HEK293 (cell line): ENCODE measurements around the gene TRAF7.
A peak's percentile ranks its signal among the peaks of the same experiment; 100 is the strongest.

Experiments used
- CTCF ChIA-PET: fragments of 350-600 bp; formaldehyde crosslinking; extraction: SDS; loops from one replicate; lab custom pipeline; 2021; ENCODE audit warnings: antibody characterized with exemption; lab: Yijun Ruan, JAX
- POLR2A ChIA-PET: fragments of 300-600 bp; formaldehyde crosslinking; extraction: SDS; loops from one replicate; lab custom pipeline; 2020; ENCODE audit warnings: antibody characterized with exemption, inconsistent platforms; lab: Yijun Ruan, JAX
- H3K27ac ChIP-seq: fragments of 200-500 bp; sonication (Bioruptor generic); 2 replicates; pipeline ENCODE4 v1.5.1; 2014; ENCODE audit warnings: low read depth, low read length, control low read depth, inconsistent platforms; ENCODE audit errors: extremely low read depth
- H3K36me3 ChIP-seq, 2 experiments: fragments of 200-500 bp in 1 of 2; sonication (Bioruptor generic) in 1 of 2; 1 replicate in 1 of 2; 2 replicates in 1 of 2; pipeline ENCODE4 v1.5.1; 2014 to 2017; ENCODE audit warnings: inconsistent platforms in 2 of 2, low read length in 2 of 2; ENCODE audit not compliant: control insufficient read depth in 2 of 2, insufficient read depth in 1 of 2
- H3K4me1 ChIP-seq: fragments of 200-500 bp; sonication (Bioruptor generic); 2 replicates; pipeline ENCODE4 v1.5.1; 2014; ENCODE audit warnings: mild to moderate bottlenecking, low read length, inconsistent platforms; ENCODE audit not compliant: control insufficient read depth, insufficient read depth
- H3K4me3 ChIP-seq: 2 replicates; pipeline ENCODE4 v1.5.1; 2011; ENCODE audit warnings: low read depth, mild to moderate bottlenecking, control low read depth, low read length, moderate library complexity
- H3K9me3 ChIP-seq: fragments of 200-500 bp; sonication (Bioruptor generic); 2 replicates; pipeline ENCODE4 v1.5.1; 2014; ENCODE audit warnings: low read depth, low read length, inconsistent platforms; ENCODE audit not compliant: control insufficient read depth, insufficient read depth
- EGR2 ChIP-seq: fragments of 450-650 bp; formaldehyde crosslinking; IDR thresholded peaks from 2 replicates; pipeline ENCODE4 v1.5.1; 2016; ENCODE audit warnings: low read depth, missing biosample characterization, missing genetic modification characterization
- HIC1 ChIP-seq: fragments of 450-650 bp; formaldehyde crosslinking; IDR thresholded peaks from 2 replicates; pipeline ENCODE4 v1.5.1; 2016; ENCODE audit warnings: missing biosample characterization, missing genetic modification characterization
- IKZF3 ChIP-seq: fragments of 450-650 bp; IDR thresholded peaks from 2 replicates; pipeline ENCODE4 v1.5.0; 2018; ENCODE audit warnings: missing biosample characterization, mild to moderate bottlenecking, missing genetic modification characterization, moderate library complexity
- SCRT2 ChIP-seq: fragments of 450-650 bp; formaldehyde crosslinking; IDR thresholded peaks from 2 replicates; pipeline ENCODE4 v1.5.1; 2016; ENCODE audit warnings: missing biosample characterization, missing genetic modification characterization
- SP2 ChIP-seq: fragments of 450-650 bp; formaldehyde crosslinking; IDR thresholded peaks from 2 replicates; pipeline ENCODE4 v1.5.1; 2016; ENCODE audit warnings: missing biosample characterization, missing genetic modification characterization
- SP7 ChIP-seq: fragments of 450-650 bp; formaldehyde crosslinking; IDR thresholded peaks from 2 replicates; pipeline ENCODE4 v1.5.1; 2016; ENCODE audit warnings: missing biosample characterization, missing genetic modification characterization
- YY1 ChIP-seq: fragments of 450-650 bp; formaldehyde crosslinking; IDR thresholded peaks from 2 replicates; pipeline ENCODE4 v1.5.1; 2018; ENCODE audit warnings: missing biosample characterization, missing genetic modification characterization
- YY2 ChIP-seq: fragments of 450-650 bp; formaldehyde crosslinking; IDR thresholded peaks from 2 replicates; pipeline ENCODE4 v1.5.1; 2016; ENCODE audit warnings: missing biosample characterization, missing genetic modification characterization
- ZBTB20 ChIP-seq: fragments of 450-650 bp; formaldehyde crosslinking; IDR thresholded peaks from 2 replicates; pipeline ENCODE4 v1.5.1; 2016; ENCODE audit warnings: missing biosample characterization, missing genetic modification characterization
- ZBTB21 ChIP-seq: fragments of 450-650 bp; formaldehyde crosslinking; IDR thresholded peaks from 2 replicates; pipeline ENCODE4 v1.5.1; 2017; ENCODE audit warnings: missing biosample characterization, missing genetic modification characterization
- ZBTB44 ChIP-seq: fragments of 450-650 bp; IDR thresholded peaks from 2 replicates; pipeline ENCODE4 v1.5.1; 2018; ENCODE audit warnings: missing biosample characterization, mild to moderate bottlenecking, missing genetic modification characterization
- ZBTB6 ChIP-seq: fragments of 450-650 bp; formaldehyde crosslinking; IDR thresholded peaks from 2 replicates; pipeline ENCODE4 v1.5.1; 2017; ENCODE audit warnings: missing biosample characterization, missing genetic modification characterization
- ZFHX2 ChIP-seq: fragments of 450-650 bp; formaldehyde crosslinking; conservative IDR thresholded peaks from 2 replicates; pipeline ENCODE4 v1.5.1; 2016; ENCODE audit warnings: missing biosample characterization, missing genetic modification characterization
- ZNF23 ChIP-seq: fragments of 450-650 bp; formaldehyde crosslinking; IDR thresholded peaks from 2 replicates; pipeline ENCODE4 v1.5.1; 2016; ENCODE audit warnings: missing biosample characterization, missing genetic modification characterization, borderline replicate concordance
- ZNF239 ChIP-seq: fragments of 450-650 bp; formaldehyde crosslinking; IDR thresholded peaks from 2 replicates; pipeline ENCODE4 v1.5.1; 2016; ENCODE audit warnings: missing biosample characterization, missing genetic modification characterization
- ZNF266 ChIP-seq: fragments of 450-650 bp; formaldehyde crosslinking; IDR thresholded peaks from 2 replicates; pipeline ENCODE4 v1.5.1; 2016; ENCODE audit warnings: missing biosample characterization, missing genetic modification characterization, low read depth
- ZNF335 ChIP-seq: fragments of 450-650 bp; formaldehyde crosslinking; conservative IDR thresholded peaks from 2 replicates; pipeline ENCODE4 v1.5.1; 2016; ENCODE audit warnings: missing biosample characterization, missing genetic modification characterization
- ZNF341 ChIP-seq: fragments of 450-650 bp; formaldehyde crosslinking; IDR thresholded peaks from 2 replicates; pipeline ENCODE4; 2016; ENCODE audit warnings: low read depth, missing biosample characterization, missing genetic modification characterization
- ZNF394 ChIP-seq: fragments of 450-650 bp; formaldehyde crosslinking; IDR thresholded peaks from 2 replicates; pipeline ENCODE4 v1.5.1; 2016; ENCODE audit warnings: missing biosample characterization, missing genetic modification characterization, mild to moderate bottlenecking, moderate library complexity, borderline replicate concordance
- ZNF404 ChIP-seq: fragments of 450-650 bp; formaldehyde crosslinking; IDR thresholded peaks from 2 replicates; pipeline ENCODE4 v1.5.1; 2017; ENCODE audit warnings: missing biosample characterization, missing genetic modification characterization
- ZNF548 ChIP-seq: fragments of 450-650 bp; formaldehyde crosslinking; IDR thresholded peaks from 2 replicates; pipeline ENCODE4 v1.5.1; 2016; ENCODE audit warnings: missing biosample characterization, missing genetic modification characterization
- ZNF768 ChIP-seq: fragments of 450-650 bp; formaldehyde crosslinking; IDR thresholded peaks from 2 replicates; pipeline ENCODE4 v1.5.1; 2018; ENCODE audit warnings: missing biosample characterization, mild to moderate bottlenecking, missing genetic modification characterization
- ZNF843 ChIP-seq: fragments of 450-650 bp; formaldehyde crosslinking; IDR thresholded peaks from 2 replicates; pipeline ENCODE4 v1.5.1; 2016; ENCODE audit warnings: missing biosample characterization, missing genetic modification characterization
- ZSCAN30 ChIP-seq: fragments of 450-650 bp; IDR thresholded peaks from 2 replicates; pipeline ENCODE4 v1.5.1; 2018; ENCODE audit warnings: missing biosample characterization, mild to moderate bottlenecking, missing genetic modification characterization, moderate library complexity
- TF ChIP-seq, protein P1 (sequence below): fragments of 450-650 bp; formaldehyde crosslinking; IDR thresholded peaks from 2 replicates; pipeline ENCODE4 v1.5.1; 2016; ENCODE audit warnings: missing biosample characterization, missing genetic modification characterization
- TF ChIP-seq, protein P2 (sequence below): fragments of 450-650 bp; formaldehyde crosslinking; IDR thresholded peaks from 2 replicates; pipeline ENCODE4 v1.5.1; 2016; ENCODE audit warnings: missing biosample characterization, missing genetic modification characterization, borderline replicate concordance

TRAF7 gene

GRCh38 chr16:2212362-2213324 is 57.1 kb downstream of the TRAF7 start:
- Histone ChIP-seq H3K4me1 (0 out of 2 replicates have a peak, but pooled peaks cover 2% of the 10 kb centered on the region), H3K4me3 (peak overlapping the region; percentile 78), H3K36me3 (peaks cover 0 to 45% of the 10 kb centered on the region in 2 experiments; a peak in 1 of 3 replicates), H3K9me3 (no peaks in the 10 kb centered on the region), H3K27ac (peak overlapping the region; percentile 94; the same call in 1 of the 2 replicates)
- TF ChIP-seq ZNF394, result 0 out of 2 replicates have a peak, but pooled peaks have one; percentile 3
- TF ChIP-seq ZBTB20, result 0 out of 2 replicates have a peak, but pooled peaks have one; percentile 13
- peak; percentile 46; the same call in 1 of the 2 replicates for TF ChIP-seq EGR2
- TF ChIP-seq ZNF843, result no peak
- TF ChIP-seq ZNF341, result no peak
- TF ChIP-seq ZBTB44, result 0 out of 2 replicates have a peak, but pooled peaks have one; percentile 7
- no peak for TF ChIP-seq ZNF239 (tag by site-specific recombination)
- TF ChIP-seq ZNF768 (tag by site-specific recombination), result 0 out of 2 replicates have a peak, but pooled peaks have one; percentile 27
- TF ChIP-seq HIC1 (tag by site-specific recombination), result 0 out of 2 replicates have a peak, but pooled peaks have one; percentile 24
- TF ChIP-seq IKZF3 (tag by site-specific recombination), result 0 out of 2 replicates have a peak, but pooled peaks have one; percentile 20
- TF ChIP-seq ZNF335 (tag by site-specific recombination), result peak; percentile 78
- TF ChIP-seq SCRT2, result no peak
- TF ChIP-seq, protein P1, sequence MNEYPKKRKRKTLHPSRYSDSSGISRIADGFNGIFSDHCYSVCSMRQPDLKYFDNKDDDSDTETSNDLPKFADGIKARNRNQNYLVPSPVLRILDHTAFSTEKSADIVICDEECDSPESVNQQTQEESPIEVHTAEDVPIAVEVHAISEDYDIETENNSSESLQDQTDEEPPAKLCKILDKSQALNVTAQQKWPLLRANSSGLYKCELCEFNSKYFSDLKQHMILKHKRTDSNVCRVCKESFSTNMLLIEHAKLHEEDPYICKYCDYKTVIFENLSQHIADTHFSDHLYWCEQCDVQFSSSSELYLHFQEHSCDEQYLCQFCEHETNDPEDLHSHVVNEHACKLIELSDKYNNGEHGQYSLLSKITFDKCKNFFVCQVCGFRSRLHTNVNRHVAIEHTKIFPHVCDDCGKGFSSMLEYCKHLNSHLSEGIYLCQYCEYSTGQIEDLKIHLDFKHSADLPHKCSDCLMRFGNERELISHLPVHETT (tag by site-specific recombination), result no peak
- peak; percentile 39; the same call in 1 of the 2 replicates for TF ChIP-seq ZBTB6 (tag by site-specific recombination)
- TF ChIP-seq YY2 (tag by site-specific recombination), result no peak
- TF ChIP-seq ZNF23, result no peak
- no peak for TF ChIP-seq YY1 (tag by site-specific recombination)
- 0 out of 2 replicates have a peak, but pooled peaks have one; percentile 28 for TF ChIP-seq ZSCAN30 (tag by site-specific recombination)
- TF ChIP-seq ZFHX2, result 0 out of 2 replicates have a peak, but pooled peaks have one; percentile 17
- TF ChIP-seq SP2 (tag by site-specific recombination), result peak; percentile 36
- TF ChIP-seq, protein P2, sequence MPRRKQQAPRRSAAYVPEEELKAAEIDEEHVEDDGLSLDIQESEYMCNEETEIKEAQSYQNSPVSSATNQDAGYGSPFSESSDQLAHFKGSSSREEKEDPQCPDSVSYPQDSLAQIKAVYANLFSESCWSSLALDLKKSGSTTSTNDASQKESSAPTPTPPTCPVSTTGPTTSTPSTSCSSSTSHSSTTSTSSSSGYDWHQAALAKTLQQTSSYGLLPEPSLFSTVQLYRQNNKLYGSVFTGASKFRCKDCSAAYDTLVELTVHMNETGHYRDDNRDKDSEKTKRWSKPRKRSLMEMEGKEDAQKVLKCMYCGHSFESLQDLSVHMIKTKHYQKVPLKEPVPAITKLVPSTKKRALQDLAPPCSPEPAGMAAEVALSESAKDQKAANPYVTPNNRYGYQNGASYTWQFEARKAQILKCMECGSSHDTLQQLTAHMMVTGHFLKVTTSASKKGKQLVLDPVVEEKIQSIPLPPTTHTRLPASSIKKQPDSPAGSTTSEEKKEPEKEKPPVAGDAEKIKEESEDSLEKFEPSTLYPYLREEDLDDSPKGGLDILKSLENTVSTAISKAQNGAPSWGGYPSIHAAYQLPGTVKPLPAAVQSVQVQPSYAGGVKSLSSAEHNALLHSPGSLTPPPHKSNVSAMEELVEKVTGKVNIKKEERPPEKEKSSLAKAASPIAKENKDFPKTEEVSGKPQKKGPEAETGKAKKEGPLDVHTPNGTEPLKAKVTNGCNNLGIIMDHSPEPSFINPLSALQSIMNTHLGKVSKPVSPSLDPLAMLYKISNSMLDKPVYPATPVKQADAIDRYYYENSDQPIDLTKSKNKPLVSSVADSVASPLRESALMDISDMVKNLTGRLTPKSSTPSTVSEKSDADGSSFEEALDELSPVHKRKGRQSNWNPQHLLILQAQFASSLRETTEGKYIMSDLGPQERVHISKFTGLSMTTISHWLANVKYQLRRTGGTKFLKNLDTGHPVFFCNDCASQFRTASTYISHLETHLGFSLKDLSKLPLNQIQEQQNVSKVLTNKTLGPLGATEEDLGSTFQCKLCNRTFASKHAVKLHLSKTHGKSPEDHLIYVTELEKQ (tag by site-specific recombination), result no peak
- TF ChIP-seq ZNF548, result no peak
- TF ChIP-seq SP7 (tag by site-specific recombination), result no peak
- no peak for TF ChIP-seq ZNF404
- no peak for TF ChIP-seq ZNF266 (tag by site-specific recombination)
- TF ChIP-seq ZBTB21 (tag by site-specific recombination), result no peak
- CTCF ChIA-PET, result no interaction called here
- POLR2A ChIA-PET, result interaction anchor here (0.8 to 1.8 kb wide), 2 partner anchors 9 to 57 kb away, joined by 3 to 4 read pairs; partner anchors contain the start of gene TRAF7
